CD4-positive, alpha-beta T cell treated with Interleukin-15 for 1 hour (primary cell): ENCODE results near the gene IGFLR1.
"Not testable (repeated sequence)": the region's sequence is repeated elsewhere in the genome, so short reads cannot be mapped to it uniquely, and the experiment has no call there.

Experiments
- DNase-seq: peaks from one replicate; pipeline ENCODE4 v3.0.0-alpha.2; 2020

IGFLR1 gene

GRCh38 chr19:35703343-35703742 is 38.9 kb downstream of the IGFLR1 start:
- no peak for DNase-seq

GRCh38 chr19:35702223-35703012 is 39.8 kb downstream of the IGFLR1 start:
- peak; percentile 95 for DNase-seq

- no peak for DNase-seq
Measured at GRCh38 chr19:35696835-35697234, 45.4 kb downstream of the IGFLR1 start.

- no peak for DNase-seq
Measured at GRCh38 chr19:35695895-35696422, 46.3 kb downstream of the IGFLR1 start.

GRCh38 chr19:35693835-35694599 is 48.2 kb downstream of the IGFLR1 start:
- peak; percentile 89 for DNase-seq

GRCh38 chr19:35693422-35693821 is 48.8 kb downstream of the IGFLR1 start:
- no peak for DNase-seq

GRCh38 chr19:35692010-35692409 is 50.2 kb downstream of the IGFLR1 start:
- no peak for DNase-seq

GRCh38 chr19:35691106-35691505 is 51.1 kb downstream of the IGFLR1 start:
- DNase-seq = not testable (repeated sequence)

GRCh38 chr19:35689836-35690235 is 52.4 kb downstream of the IGFLR1 start:
- no peak for DNase-seq
